Measurements from ENCODE around the gene SEZ6.
"Not testable (repeated sequence)": the region's sequence is repeated elsewhere in the genome, so short reads cannot be mapped to it uniquely, and the experiment has no call there.

Gene SEZ6

GRCh38 chr17:28951991-28952975, 53.5 kb downstream of the SEZ6 start:
- peak; percentile 99 for DNase-seq

GRCh38 chr17:28951428-28951990, 54.3 kb downstream of the SEZ6 start, which contains the start of gene PHF12:
PHF12 (minus strand) TSS chr17:28951518; CDS start chr17:28950960, 558 bp downstream.
- peak; percentile 100 for DNase-seq

GRCh38 chr17:28950752-28951427, 54.9 kb downstream of the SEZ6 start:
- DNase-seq = no peak

GRCh38 chr17:28950017-28950751, 55.6 kb downstream of the SEZ6 start:
- peak; percentile 39 for DNase-seq

- DNase-seq = peak; percentile 46
These were observed 56.4 kb downstream of the SEZ6 start for GRCh38 chr17:28949185-28950016.

- DNase-seq = peak; percentile 46
These were observed 57.0 kb downstream of the SEZ6 start for GRCh38 chr17:28948873-28949184.

GRCh38 chr17:28948342-28948741, 57.5 kb downstream of the SEZ6 start:
- no peak for DNase-seq

- DNase-seq = no peak
These were observed 58.2 kb downstream of the SEZ6 start for GRCh38 chr17:28947639-28948038.

GRCh38 chr17:28946239-28946638, 59.6 kb downstream of the SEZ6 start:
- no peak for DNase-seq

- DNase-seq = no peak
These were observed 60.7 kb downstream of the SEZ6 start for GRCh38 chr17:28944862-28945741.

- no peak for DNase-seq
These were observed 61.5 kb downstream of the SEZ6 start for GRCh38 chr17:28944343-28944742.

GRCh38 chr17:28942925-28943324, 62.9 kb downstream of the SEZ6 start:
- DNase-seq = no peak

- DNase-seq = no peak
These were observed 64.6 kb downstream of the SEZ6 start for GRCh38 chr17:28941251-28941650.

GRCh38 chr17:28940675-28941074, 65.2 kb downstream of the SEZ6 start:
- peak; percentile 18 for DNase-seq

- DNase-seq = no peak
These were observed 65.7 kb downstream of the SEZ6 start for GRCh38 chr17:28940142-28940541.

GRCh38 chr17:28938552-28938951, 67.3 kb downstream of the SEZ6 start:
- DNase-seq = no peak

- DNase-seq = no peak
These were observed 68.6 kb downstream of the SEZ6 start for GRCh38 chr17:28937044-28937729.

GRCh38 chr17:28935744-28936460, 69.9 kb downstream of the SEZ6 start:
- no peak for DNase-seq

GRCh38 chr17:28934508-28934907, 71.3 kb downstream of the SEZ6 start:
- not testable (repeated sequence) for DNase-seq

GRCh38 chr17:28929787-28930186, 76.0 kb downstream of the SEZ6 start:
- no peak for DNase-seq

Measured in NCI-H345 (cell line).